Astrocyte of the spinal cord (primary cell): ENCODE data around the gene IFNL2.

Experiments
- DNase-seq: peaks from one replicate; pipeline ENCODE4 v3.0.0; 2011; ENCODE audit warnings: low read depth, low spot score
- H3K4me3 ChIP-seq: 2 replicates; pipeline ENCODE4 v1.5.1; 2011; ENCODE audit warnings: low read depth, mild to moderate bottlenecking, low read length, moderate library complexity
- in situ Hi-C: cut with HindIII; loops from 2 replicates; pipeline ENCODE4 v1.10.0; 2017; ENCODE audit warnings: low sequenced_read_pairs
- TF ChIP-seq, protein P1 (sequence below): IDR thresholded peaks from 2 replicates; pipeline ENCODE4 v1.5.1; 2012; ENCODE audit warnings: low read depth, mild to moderate bottlenecking, low read length, inconsistent platforms

The IFNL2 gene

DNA sequence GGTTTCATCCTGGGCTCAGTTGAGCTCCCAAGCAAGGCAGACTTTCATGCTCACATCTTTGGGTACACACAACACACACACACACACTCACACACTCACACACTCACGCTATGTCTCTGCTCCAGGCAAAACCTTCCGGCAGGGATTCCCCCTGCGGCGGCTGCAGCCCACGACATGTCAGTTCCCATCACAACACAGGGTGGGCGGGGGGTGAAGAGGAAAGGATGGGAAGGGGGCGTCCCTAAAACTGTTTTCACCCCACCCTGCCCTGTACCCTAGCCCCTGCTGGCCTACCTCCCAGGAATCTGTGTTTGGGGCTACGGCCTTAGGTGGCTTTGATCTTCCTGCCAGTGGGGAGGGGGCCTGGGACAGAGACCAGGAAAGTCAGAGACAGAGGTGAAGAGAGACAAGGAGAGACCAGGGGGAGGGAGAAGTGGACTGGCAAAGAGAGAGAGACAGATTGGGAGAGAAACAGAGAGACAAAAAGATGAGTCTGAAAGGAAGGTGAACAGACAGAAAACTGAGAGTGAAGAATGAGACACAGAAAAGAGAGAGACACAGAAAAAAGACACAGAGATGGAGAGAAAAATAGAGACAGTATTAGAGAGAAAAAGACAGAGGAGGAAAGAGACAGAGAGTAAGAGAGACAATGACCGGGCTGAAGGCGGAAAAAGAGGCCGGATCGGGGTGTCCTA is 48.6 kb downstream of the IFNL2 start:
- in situ Hi-C loops = no loop called here
- H3K4me3 ChIP-seq = no peak overlapping the region
- TF ChIP-seq, protein P1, sequence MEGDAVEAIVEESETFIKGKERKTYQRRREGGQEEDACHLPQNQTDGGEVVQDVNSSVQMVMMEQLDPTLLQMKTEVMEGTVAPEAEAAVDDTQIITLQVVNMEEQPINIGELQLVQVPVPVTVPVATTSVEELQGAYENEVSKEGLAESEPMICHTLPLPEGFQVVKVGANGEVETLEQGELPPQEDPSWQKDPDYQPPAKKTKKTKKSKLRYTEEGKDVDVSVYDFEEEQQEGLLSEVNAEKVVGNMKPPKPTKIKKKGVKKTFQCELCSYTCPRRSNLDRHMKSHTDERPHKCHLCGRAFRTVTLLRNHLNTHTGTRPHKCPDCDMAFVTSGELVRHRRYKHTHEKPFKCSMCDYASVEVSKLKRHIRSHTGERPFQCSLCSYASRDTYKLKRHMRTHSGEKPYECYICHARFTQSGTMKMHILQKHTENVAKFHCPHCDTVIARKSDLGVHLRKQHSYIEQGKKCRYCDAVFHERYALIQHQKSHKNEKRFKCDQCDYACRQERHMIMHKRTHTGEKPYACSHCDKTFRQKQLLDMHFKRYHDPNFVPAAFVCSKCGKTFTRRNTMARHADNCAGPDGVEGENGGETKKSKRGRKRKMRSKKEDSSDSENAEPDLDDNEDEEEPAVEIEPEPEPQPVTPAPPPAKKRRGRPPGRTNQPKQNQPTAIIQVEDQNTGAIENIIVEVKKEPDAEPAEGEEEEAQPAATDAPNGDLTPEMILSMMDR = no peak
- DNase-seq = no peak

DNA sequence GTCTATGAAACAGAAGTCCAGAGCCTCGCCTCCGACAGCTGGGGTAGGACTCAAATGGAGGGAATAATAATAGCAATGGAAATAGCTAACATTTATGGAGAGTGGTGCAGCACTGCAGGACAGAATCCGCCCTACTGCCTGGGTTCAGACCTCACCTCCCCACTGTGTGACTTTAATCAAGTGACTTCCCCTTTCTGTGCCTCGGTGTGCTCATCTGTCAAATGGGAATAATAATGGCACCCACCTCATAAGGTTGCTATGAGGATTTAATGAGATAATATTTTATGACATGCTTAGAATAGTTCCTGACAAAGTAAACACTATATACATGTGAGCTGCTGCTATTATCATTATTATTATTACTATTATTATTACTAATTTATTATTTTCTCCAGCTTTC is 49.3 kb downstream of the IFNL2 start:
- no peak overlapping the region for H3K4me3 ChIP-seq
- in situ Hi-C loops = no loop called here
- no peak for DNase-seq
- TF ChIP-seq, protein P1 = no peak

DNA sequence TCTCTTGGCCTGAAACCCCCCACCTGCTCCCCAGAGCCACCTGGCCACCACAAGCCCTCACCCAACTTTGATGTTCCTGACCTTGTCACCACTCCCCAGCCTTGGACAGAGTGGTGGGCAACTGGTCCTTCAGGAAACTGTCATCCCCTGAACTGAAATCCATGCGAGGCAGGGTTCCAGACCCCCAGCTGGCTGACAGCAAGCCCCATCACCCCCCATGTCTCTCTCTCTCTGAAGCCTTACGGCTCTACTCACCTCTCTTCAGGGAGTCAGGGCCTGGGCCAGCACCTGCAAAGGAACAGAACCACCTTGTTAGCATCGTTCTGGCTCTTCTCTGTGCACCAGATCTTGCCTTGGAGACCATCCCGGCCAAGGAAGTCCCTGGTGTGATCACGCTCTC is 49.9 kb downstream of the IFNL2 start:
- TF ChIP-seq, protein P1 = no peak
- in situ Hi-C loops = no loop called here
- no peak for DNase-seq
- no peak overlapping the region for H3K4me3 ChIP-seq

DNA sequence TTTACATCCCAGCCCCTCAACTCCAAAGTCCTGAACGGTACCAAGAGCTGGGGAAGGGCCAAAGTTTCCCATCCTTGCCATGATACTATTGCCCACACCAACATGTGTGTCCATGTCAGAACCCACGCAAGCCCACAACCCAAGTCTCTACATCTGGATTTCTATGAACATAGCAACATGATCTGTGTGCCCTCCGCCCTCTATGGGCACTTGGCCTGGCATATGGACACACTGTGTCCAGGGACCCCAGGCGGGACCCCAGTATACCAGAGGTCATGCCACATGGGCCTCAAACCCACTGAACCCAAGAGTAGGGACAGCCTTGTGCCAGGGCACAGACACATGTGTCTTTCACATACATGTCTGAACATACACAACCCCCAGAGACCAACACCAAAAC is 50.5 kb downstream of the IFNL2 start:
- H3K4me3 ChIP-seq = no peak overlapping the region
- no peak for DNase-seq
- in situ Hi-C loops = no loop called here
- TF ChIP-seq, protein P1 = no peak

DNA sequence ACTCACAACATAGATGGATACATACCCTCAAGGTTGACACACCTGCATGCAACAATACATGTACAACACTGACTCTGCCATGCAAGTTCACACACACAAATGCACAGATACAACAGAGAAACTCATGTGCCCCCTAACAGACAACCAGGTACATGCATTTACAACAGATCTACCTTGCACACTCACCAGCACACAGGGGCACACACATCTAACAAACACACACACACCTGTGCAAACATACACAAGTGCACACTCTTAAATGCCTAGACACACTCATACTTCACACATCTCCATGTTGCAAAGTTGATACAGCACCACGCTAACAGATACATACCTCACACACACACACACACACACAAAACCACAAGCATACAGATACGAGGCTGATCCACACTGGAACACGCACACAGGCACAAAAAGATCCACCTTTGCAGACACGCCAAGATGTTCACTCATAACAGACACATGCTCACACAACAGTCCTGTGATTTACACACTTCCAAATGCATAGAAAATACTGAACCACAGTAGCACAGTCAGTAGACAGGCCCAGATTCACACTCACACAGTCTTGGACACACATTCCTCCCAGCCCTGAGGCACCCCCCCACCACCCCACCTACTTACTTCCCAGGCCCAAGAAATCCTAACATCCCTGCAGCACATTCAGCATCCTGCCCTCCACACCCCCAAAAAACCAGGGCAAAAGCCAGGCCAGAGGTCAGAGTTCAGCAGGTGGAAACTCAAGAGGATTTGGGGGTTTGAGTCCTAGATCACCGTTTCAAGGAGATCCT is 51.1 kb downstream of the IFNL2 start:
- no peak for DNase-seq
- H3K4me3 ChIP-seq = peak overlapping the region; percentile 45
- in situ Hi-C loops = no loop called here
- TF ChIP-seq, protein P1 = no peak
